Measurements from ENCODE around the gene GOLPH3L.
"Not testable (repeated sequence)": the region's sequence is repeated elsewhere in the genome, so short reads cannot be mapped to it uniquely, and the experiment has no call there.

Gene GOLPH3L

DNA sequence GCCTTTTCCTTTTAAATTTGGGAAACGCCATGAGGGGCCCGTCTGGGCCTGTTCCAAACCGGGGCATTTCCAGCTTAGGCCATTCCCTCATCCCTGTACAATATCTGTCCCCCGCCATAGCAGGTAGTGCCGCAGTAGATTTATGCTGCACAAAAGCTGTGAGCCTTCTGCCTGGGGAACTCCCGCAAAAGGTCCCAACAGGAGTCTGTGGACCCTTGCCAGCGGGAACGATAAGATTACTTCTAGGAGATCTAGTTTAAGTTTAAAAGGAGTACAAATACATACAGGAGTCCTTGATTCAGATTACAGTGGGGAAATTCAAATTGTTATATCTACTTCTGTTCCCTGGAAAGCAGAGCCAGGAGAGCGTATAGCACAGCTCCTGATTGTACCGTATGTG, 42.3 kb downstream of the GOLPH3L start:
- DNase-seq = not testable (repeated sequence)

- DNase-seq = peak; percentile 46
Observed at GRCh38 chr1:150650193-150650592, 46.8 kb downstream of the GOLPH3L start.

- DNase-seq = no peak
Observed at GRCh38 chr1:150649441-150650075, 47.4 kb downstream of the GOLPH3L start.

DNA sequence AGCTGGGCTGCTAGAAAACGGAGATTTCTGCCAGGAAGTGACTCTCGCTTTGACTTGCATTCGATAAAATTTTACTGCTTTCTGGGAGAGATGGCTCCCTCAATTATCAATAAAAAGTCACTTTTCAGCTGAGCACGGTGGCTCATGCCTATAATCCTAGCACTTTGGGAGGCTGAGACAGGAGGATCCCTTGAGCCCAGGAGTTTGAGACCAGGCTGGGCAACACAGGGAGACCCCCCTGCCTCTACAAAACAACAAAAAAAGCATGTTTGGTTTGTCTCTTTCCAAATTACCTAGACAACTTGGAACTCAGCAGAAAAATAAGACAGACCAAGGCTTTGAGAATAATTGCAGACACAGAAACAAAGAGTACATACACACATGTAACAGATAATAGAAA, 54.7 kb downstream of the GOLPH3L start:
- no peak for DNase-seq

- not testable (repeated sequence) for DNase-seq
Observed at GRCh38 chr1:150641126-150641815, 55.7 kb downstream of the GOLPH3L start.

- peak; percentile 46 for DNase-seq
Observed at GRCh38 chr1:150638430-150638829, 58.5 kb downstream of the GOLPH3L start.

DNA sequence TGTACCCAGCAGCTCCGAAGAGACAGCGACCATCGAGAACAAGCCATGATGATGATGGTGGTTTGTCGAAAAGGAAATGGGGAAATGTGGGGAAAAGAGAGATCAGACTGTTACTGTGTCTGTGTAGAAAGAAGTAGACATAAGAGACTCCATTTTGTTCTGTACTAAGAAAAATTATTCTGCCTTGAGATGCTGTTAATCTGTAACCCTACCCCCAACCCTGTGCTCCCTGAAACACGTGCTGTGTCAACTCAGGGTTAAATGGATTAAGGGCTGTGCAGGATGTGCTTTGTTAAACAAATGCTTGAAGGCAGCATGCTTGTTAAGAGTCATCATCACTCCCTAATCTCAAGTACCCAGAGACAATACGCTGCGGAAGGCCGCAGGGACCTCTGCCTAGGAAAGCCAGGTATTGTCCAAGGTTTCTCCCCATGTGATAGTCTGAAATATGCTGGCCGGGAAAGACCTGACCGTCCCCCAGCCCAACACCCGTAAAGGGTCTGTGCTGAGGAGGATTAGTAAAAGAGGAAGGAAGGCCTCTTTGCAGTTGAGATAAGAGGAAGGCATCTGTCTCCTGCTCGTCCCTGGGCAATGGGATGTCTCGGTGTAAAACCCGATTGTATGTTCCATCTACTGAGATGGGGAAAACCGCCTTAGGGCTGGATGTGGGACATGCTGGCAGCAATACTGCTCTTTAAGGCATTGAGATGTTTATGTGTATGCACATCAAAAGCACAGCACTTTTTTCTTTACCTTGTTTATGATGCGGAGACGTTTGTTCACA, 61.9 kb downstream of the GOLPH3L start:
- peak; percentile 41 for DNase-seq

GRCh38 chr1:150629115-150629928, 67.6 kb downstream of the GOLPH3L start, which contains the start of gene ENSA:
Gene ENSA, minus strand, starts transcription at chr1:150629612. Its CDS starts 142 bp downstream, at chr1:150629470.
- peak; percentile 99 for DNase-seq

DNA sequence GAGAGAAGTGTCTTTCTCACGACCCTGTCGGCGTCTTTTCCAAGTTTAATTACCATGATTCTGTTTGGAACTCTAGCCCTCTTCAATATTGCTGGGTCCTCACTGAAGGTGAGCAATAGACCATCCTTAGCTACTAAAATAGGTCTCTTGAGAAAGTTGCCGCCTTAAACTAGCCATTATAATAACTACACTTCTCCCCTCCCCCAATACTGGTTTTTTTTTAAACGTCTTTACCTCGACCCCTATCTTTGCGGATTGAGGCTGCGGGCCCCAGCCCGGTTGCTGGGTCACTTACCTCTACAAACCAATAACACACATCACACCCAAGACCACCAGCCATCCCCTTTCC, 68.2 kb downstream of the GOLPH3L start:
- DNase-seq = no peak

- no peak for DNase-seq
Observed at GRCh38 chr1:150627826-150628410, 69.0 kb downstream of the GOLPH3L start.

DNA sequence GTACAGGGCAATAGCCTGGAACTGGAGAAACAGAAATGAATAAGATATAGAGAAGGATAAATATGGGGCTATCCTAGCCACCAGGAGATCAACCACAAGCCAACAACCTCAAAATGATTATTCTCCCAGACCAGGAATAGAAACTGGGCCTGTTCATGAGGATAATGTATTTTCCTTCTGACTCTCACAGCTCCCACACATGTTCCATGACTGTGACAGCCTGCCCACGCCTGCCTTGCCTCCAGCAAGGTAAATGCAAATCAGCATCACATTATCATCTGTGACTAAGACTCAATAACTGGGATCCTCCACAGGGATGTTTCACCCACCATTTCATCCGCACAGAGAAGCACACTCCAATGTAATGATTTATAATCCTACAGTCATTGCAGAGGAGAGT, 70.8 kb downstream of the GOLPH3L start:
- no peak for DNase-seq

DNA sequence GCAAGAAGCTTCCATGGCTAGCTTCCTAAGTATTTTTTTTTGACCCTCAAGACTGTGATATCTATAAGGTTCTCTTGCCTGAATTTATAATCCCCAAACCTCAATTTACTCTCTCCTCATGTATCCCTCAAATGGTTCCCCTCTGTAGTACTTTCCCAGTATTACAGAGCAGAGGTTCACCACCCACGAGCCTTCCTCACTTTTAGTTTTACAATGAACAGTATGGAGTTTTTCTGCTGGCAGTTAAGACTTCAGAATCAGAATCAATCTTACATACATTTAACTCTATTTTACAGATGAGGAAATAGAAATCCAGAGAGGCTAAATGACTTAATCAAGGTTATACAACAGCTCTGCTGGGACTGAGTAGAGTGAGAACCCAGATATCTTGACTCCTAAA, 72.4 kb downstream of the GOLPH3L start:
- DNase-seq = not testable (repeated sequence)

DNA sequence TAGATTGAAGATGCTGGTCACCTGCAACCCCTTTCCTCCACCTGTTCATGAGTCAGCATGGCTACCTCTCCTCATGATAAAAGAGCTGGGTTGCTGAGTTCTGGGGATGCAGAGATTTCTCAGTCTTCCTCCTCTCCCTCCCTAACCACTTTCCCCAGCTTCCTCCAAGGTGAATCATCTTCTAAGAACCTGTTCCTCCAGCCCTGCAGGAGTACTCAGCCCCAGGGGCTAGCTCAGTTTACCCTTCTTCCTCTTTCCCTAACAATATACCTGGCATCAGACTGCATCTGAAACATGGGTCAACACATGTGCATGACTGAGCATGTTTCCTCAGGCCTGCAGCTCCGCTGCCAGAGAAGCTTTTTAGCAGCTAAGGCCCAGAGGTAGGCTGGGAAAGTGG, 72.8 kb downstream of the GOLPH3L start:
- DNase-seq = not testable (repeated sequence)

DNA sequence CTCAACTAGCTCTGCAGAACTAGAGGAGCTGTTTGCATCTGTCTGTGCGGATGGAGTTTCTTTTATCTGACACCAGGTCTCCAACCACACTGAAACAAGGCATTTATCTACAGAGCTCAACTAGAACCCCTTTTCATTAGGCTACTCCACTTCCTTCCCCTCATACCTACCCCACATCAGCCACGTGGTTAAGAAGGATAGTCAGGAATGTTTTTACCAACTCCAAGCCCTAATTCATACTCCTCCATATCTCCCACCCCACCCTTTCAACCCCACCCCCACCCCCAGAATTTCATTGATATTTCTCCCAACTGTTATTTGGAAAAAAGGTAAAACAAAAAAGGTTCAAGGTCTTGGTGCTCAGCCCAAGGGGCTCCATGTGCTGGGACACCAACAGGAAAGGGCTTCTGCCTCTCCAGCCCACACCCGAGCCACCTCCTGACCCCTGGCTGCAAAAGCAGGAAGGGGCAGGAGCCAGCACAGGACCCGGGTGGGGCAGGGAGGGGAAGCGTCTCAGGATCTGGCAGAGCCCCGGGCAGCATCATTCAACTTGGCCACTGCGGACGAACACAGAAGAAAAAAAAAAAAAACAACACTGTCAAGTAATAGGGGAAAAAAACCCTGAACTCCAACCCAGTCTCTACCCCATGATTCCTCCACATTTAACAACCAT, 74.5 kb downstream of the GOLPH3L start:
- DNase-seq = no peak

DNA sequence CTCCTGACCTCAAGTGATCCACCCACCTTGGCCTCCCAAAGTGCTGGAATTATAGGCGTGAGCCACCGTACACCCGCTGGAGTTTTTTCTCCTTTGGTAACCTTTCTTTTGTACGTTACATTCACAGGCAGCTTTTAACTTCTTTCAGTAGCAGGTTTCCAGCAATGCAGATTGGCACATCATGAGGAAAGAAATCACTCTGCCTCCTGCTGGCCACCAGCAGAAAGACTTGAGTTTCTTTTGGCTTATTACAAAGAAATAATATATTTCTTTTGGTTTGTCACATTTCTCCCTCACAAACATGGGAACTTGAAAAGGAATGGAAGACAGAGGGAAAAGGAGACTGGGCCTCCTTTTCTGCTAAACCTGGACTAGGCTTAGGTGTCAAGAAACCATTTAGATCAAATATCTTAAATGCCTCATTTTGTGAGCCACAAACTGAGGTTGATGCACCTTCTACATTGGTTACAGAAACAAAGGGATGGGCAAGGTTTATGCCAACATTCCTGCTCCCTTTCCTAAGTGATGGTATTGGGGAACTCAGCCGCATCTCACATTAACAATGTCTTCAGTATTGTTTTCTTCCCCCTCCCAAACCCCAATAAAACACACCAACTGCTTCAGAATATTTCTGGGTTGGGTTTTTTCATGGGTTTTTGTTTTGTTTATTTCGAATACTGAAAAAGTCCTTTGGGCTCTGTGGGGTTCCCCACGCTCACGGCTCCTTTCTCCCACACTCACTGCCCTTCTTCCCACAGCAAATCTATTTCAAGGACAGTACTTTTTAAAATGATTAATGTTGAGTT, 75.3 kb downstream of the GOLPH3L start:
- no peak for DNase-seq

DNA sequence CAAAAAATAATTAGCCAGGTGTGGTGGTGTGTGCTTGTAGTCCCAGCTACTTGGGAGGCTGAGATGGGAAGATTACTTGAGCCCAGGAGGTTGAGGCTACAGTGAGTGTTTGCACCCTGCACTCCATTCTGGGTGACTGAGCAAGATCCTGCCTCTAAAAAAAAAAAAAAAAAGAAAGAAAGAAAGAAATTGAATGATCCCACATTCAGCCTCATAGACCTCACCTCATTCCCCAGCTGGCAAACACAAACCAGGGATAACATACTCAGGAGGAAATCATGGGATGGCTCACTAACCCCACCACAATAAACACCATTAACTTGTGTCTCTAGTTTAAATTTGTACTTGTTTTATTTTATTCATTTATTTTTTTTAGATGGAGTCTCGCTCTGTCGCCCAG, 76.0 kb downstream of the GOLPH3L start:
- DNase-seq = no peak

DNA sequence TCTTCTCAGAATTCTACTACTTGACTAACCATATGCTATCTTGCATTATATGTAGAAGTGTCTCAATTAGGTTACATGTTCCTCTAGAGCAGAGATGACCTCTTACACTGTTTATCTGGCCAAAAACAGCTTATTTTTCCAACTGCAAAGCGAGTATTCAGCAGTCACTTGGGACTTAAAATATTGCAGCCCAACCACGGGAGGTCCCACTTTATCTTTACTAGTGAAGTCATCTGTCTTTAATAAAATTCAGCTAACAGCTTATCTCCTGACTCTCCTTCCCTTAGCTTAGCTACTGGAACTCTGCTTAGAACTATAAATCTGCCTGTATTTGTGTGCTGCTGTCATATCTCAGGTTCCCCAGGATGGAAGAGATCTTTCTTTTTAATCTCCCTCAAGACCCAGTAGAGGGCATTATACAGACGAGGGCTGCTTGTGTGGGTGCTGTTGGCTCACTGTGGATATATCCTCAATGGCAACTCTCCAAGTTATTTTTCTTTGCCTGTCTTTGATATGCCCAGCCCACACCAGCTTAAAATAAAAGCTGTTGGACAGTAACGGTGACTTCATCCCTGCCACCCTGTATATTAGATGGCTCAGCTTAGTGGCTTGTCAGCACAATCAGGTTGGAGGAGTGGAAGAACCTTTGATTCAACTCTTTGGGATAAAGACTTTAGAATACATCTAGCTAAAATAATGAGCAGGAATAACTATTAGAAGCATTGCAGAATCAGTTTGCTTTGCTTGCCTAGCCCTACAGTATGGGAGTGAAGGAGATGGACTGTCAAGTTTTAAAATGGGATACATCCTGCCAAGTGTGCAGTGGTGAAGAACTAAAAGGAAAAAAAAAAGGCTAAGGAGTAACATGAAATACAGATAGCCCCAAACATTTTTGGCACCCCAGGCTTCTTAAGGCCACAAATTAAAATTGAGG, 77.1 kb downstream of the GOLPH3L start:
- peak; percentile 46 for DNase-seq

GRCh38 chr1:150615346-150616201, 81.4 kb downstream of the GOLPH3L start:
- no peak for DNase-seq
